ENCODE measurements around the gene FBXL5. TPM values are rescaled to one million over a fixed set of nuclear protein-coding genes. Genes with fewer than 3 reads are reported as not detected.

The FBXL5 gene
- total and polyA plus RNA-seq, 2 of the 13 experiments (the other 11 are each of a cell fraction or from before 2014, with no cell fraction given): 17.4 to 45.3 TPM

DNA sequence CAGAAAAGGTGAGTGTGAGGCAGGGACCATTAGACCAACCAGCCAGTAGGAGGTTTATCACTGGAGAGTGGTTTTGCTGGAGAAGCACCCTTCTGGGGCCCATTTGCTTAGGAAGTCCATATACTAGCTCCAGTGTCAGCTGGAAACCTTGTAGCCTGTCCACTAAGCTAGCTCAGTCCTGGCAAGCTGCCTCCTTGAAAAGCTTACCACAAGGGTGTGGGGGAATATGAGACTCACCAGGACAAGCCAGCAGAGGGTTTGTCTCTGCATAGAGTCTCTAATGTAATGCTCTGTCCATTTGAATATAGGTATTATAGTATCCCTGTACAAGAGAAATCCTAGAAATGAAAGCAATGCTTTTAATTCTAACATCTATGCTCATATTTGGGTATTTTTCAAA, 86.3 kb downstream of the FBXL5 start:
- CTCF ChIA-PET (ENCODE audit: low intra/inter-chr PET ratio, low total read pairs): no interaction called here
- Histone ChIP-seq H3K4me2 (ENCODE audit: low read depth, low read length) (no peak overlapping the region), H3K36me3 (replicated peaks in 1 of 2; ENCODE audit: control insufficient read depth in 1 of 2, insufficient read depth in 2 of 2, low read length in 2 of 2) (peaks cover 1 to 7% of the 10 kb centered on the region in 2 experiments; a peak in 1 of 5 replicates), H4K20me1 (ENCODE audit: insufficient read depth, low read length) (no peaks in the 10 kb centered on the region), H3K4me1 (ENCODE audit: insufficient read depth, low read length) (no peaks in the 10 kb centered on the region), H3K9me3 (ENCODE audit: low read length) (no peaks in the 10 kb centered on the region), H3K27me3 (ENCODE audit: control insufficient read depth in 1 of 2, insufficient read depth in 2 of 2, low read length in 2 of 2) (no peaks in the 10 kb centered on the region), H2AFZ (ENCODE audit: low read length) (no peak overlapping the region), H3K79me2 (ENCODE audit: insufficient read depth, low read length) (no peaks in the 10 kb centered on the region), H3K4me3 (replicated peaks in 1 of 3; ENCODE audit: insufficient read depth in 1 of 3, low read depth in 2 of 3, low read length in 3 of 3) (no peak overlapping the region), H3K27ac (ENCODE audit: extremely low read length, insufficient read depth, low read length) (no peak overlapping the region), H3K9ac (ENCODE audit: insufficient read depth, low read depth, low read length) (no peak overlapping the region)
- no peak for TF ChIP-seq JDP2 (CRISPR knock-in tag; IDR thresholded peaks at IDR 0.05; ENCODE audit: borderline replicate concordance)
- no peak for TF ChIP-seq ZKSCAN5 (CRISPR knock-in tag; IDR thresholded peaks at IDR 0.05)
- no peak for TF ChIP-seq CREB1 (IDR thresholded peaks at IDR 0.05)
- TF ChIP-seq CREB1 (CRISPR knock-in tag; IDR thresholded peaks at IDR 0.05): no peak
- TF ChIP-seq ZNF790 (CRISPR knock-in tag; IDR thresholded peaks at IDR 0.05; ENCODE audit: borderline replicate concordance): no peak
- TF ChIP-seq ZNF552 (CRISPR knock-in tag; IDR thresholded peaks at IDR 0.05; ENCODE audit: borderline replicate concordance): no peak
- TF ChIP-seq ZNF3 (CRISPR knock-in tag; IDR thresholded peaks at IDR 0.05): no peak
- no peak for TF ChIP-seq SRSF1 (optimal IDR thresholded peaks at IDR 0.05; ENCODE audit: low read depth, low read length)
- no peak for TF ChIP-seq ZNF451 (CRISPR knock-in tag; IDR thresholded peaks at IDR 0.05)
- TF ChIP-seq ZFP82 (CRISPR knock-in tag; IDR thresholded peaks at IDR 0.05; ENCODE audit: borderline replicate concordance): no peak
- TF ChIP-seq, protein P1, sequence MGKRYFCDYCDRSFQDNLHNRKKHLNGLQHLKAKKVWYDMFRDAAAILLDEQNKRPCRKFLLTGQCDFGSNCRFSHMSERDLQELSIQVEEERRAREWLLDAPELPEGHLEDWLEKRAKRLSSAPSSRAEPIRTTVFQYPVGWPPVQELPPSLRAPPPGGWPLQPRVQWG (CRISPR knock-in tag; IDR thresholded peaks at IDR 0.05; ENCODE audit: borderline replicate concordance, low read depth): no peak
- TF ChIP-seq FOXJ3 (CRISPR knock-in tag; IDR thresholded peaks at IDR 0.05; ENCODE audit: borderline replicate concordance): no peak
- TF ChIP-seq, protein P2, sequence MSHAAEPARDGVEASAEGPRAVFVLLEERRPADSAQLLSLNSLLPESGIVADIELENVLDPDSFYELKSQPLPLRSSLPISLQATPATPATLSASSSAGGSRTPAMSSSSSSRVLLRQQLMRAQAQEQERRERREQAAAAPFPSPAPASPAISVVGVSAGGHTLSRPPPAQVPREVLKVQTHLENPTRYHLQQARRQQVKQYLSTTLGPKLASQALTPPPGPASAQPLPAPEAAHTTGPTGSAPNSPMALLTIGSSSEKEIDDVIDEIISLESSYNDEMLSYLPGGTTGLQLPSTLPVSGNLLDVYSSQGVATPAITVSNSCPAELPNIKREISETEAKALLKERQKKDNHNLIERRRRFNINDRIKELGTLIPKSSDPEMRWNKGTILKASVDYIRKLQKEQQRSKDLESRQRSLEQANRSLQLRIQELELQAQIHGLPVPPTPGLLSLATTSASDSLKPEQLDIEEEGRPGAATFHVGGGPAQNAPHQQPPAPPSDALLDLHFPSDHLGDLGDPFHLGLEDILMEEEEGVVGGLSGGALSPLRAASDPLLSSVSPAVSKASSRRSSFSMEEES (CRISPR knock-in tag; IDR thresholded peaks at IDR 0.05): no peak
- TF ChIP-seq ZSCAN31 (CRISPR knock-in tag; IDR thresholded peaks at IDR 0.05; ENCODE audit: low read depth): no peak
- TF ChIP-seq ZNF383 (CRISPR knock-in tag; IDR thresholded peaks at IDR 0.05; ENCODE audit: borderline replicate concordance): no peak
- no peak for TF ChIP-seq TAF15 (IDR thresholded peaks at IDR 0.05; ENCODE audit: low read depth, low read length, poor library complexity, severe bottlenecking)
- no peak for TF ChIP-seq ELF1 (CRISPR knock-in tag; IDR thresholded peaks at IDR 0.05)
- TF ChIP-seq MAFF (IDR thresholded peaks at IDR 0.05; ENCODE audit: low read depth, low read length): no peak
- no peak for TF ChIP-seq FOXK2 (IDR thresholded peaks at IDR 0.05)
- TF ChIP-seq, protein P3, sequence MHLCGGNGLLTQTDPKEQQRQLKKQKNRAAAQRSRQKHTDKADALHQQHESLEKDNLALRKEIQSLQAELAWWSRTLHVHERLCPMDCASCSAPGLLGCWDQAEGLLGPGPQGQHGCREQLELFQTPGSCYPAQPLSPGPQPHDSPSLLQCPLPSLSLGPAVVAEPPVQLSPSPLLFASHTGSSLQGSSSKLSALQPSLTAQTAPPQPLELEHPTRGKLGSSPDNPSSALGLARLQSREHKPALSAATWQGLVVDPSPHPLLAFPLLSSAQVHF (CRISPR knock-in tag; IDR thresholded peaks at IDR 0.05): no peak
- DNase-seq (ENCODE audit: low spot score): no peak
- no peak for FAIRE-seq
- no TSS peak for BruUV-seq (replicated peaks)
- intact Hi-C loops (cut with micrococcal nuclease; ENCODE audit: unreplicated experiment) (no loop called here), in situ Hi-C loops (cut with HindIII; ENCODE audit: extremely low pct_ligation_motif_present, low pct_unique_long_range_greater_than_20kb) (no loop called here)
- no peak for ATAC-seq
- POLR2A ChIA-PET: no interaction called here
